Spinal cord (tissue), 10 donors: ENCODE measurements around the gene HAPLN2. TPM values are rescaled to one million over a fixed set of nuclear protein-coding genes. Genes with fewer than 3 reads are reported as not detected.
A peak's percentile ranks its signal among the peaks of the same experiment; 100 is the strongest.

Source experiments
- DNase-seq, 6 donors: peaks; one replicate each; pipeline versions ENCODE4 v3.0.0 to v3.0.0-alpha.2; 2013 to 2015; ENCODE audit warnings: low spot score in 6 of 6, low read depth in 4 of 6
- H3K27ac ChIP-seq: one replicate; pipeline ENCODE4 v1.5.1; 2013; ENCODE audit warnings: low read depth, low read length, control low read depth
- H3K27me3 ChIP-seq: one replicate; pipeline ENCODE4 v1.6.1; 2013; ENCODE audit warnings: low read length; ENCODE audit not compliant: control insufficient read depth, insufficient read depth
- H3K36me3 ChIP-seq: one replicate; pipeline ENCODE4 v1.6.1; 2013; ENCODE audit warnings: low read length; ENCODE audit not compliant: control insufficient read depth, insufficient read depth
- H3K4me1 ChIP-seq: one replicate; pipeline ENCODE4 v1.6.1; 2013; ENCODE audit warnings: low read length; ENCODE audit not compliant: control insufficient read depth, insufficient read depth
- H3K4me3 ChIP-seq: one replicate; pipeline ENCODE4 v1.5.1; 2013; ENCODE audit warnings: low read depth, low read length, control low read depth
- H3K9me3 ChIP-seq: one replicate; pipeline ENCODE4 v1.6.1; 2013; ENCODE audit warnings: low read length; ENCODE audit not compliant: control insufficient read depth, insufficient read depth
- WGBS: methylation state at CpG from one replicate; pipeline ENCODE4 v1.1.5; 2013; ENCODE audit warnings: missing lambda C conversion rate; ENCODE audit not compliant: insufficient coverage; 5-methylcytosine and 5-hydroxymethylcytosine counted together
- polyA plus RNA-seq, 2 donors: library from polyadenylated mRNA; unstranded; fragments of 120-200 nt; gene quantifications; one replicate each; pipeline ENCODE4 v1.2.1, GENCODE V29; 2013; ENCODE audit not compliant: insufficient read length in 2 of 2
- total RNA-seq, 2 donors: library from RNA; depleted of rRNA in 1 of 2; stranded (reverse); fragments of 120-200 nt in 1 of 2; fragments of >200 nt in 1 of 2; gene quantifications; one replicate each; pipeline versions ENCODE4 v1.2.3 to v1.2.4, GENCODE V29; 2013 to 2014
- donor health status: healthy.

HAPLN2 gene
- total and polyA plus RNA-seq, 4 donors, result 7.3 to 38.8 (median 23.6) TPM

- H3K9me3 ChIP-seq, result no peaks in the 10 kb centered on the region
- peaks cover 95% of the 10 kb centered on the region for H3K4me1 ChIP-seq
- H3K27ac ChIP-seq, result peak overlapping the region; percentile 76
- no peak overlapping the region for H3K4me3 ChIP-seq
- H3K27me3 ChIP-seq, result peaks cover 5% of the 10 kb centered on the region
- peaks cover 66% of the 10 kb centered on the region for H3K36me3 ChIP-seq
- 22% methylated on average over 12 of the region's 15 CpGs for WGBS
- DNase-seq, result no peak
Measured at GRCh38 chr1:156657741-156658319, 38.6 kb downstream of the HAPLN2 start.

- Histone ChIP-seq H3K27me3 (peaks cover 5% of the 10 kb centered on the region), H3K36me3 (peaks cover 62% of the 10 kb centered on the region), H3K4me1 (peaks cover 95% of the 10 kb centered on the region), H3K9me3 (no peaks in the 10 kb centered on the region), H3K4me3 (no peak overlapping the region), H3K27ac (no peak overlapping the region)
- WGBS, result 75% methylated on average over 14 of the region's 14 CpGs
- no peak for DNase-seq
Measured at GRCh38 chr1:156658496-156658895, 39.3 kb downstream of the HAPLN2 start.

GRCh38 chr1:156658945-156659574 lies 39.8 kb downstream of the HAPLN2 start:
- Histone ChIP-seq H3K27ac (no peak overlapping the region), H3K27me3 (peaks cover 5% of the 10 kb centered on the region), H3K4me3 (no peak overlapping the region), H3K9me3 (no peaks in the 10 kb centered on the region), H3K4me1 (peaks cover 100% of the 10 kb centered on the region), H3K36me3 (peaks cover 57% of the 10 kb centered on the region)
- WGBS, result 84% methylated on average over 9 of the region's 10 CpGs
- no peak for DNase-seq

- H3K27ac ChIP-seq, result no peak overlapping the region
- H3K4me1 ChIP-seq, result peaks cover 100% of the 10 kb centered on the region
- 35% methylated on average over 6 of the region's 6 CpGs for WGBS
Measured at GRCh38 chr1:156659661-156659987, 40.4 kb downstream of the HAPLN2 start.

GRCh38 chr1:156659988-156660751 lies 41.0 kb downstream of the HAPLN2 start:
- Histone ChIP-seq H3K4me3 (peak overlapping the region; percentile 18), H3K27ac (peak overlapping the region; percentile 79), H3K4me1 (peaks cover 100% of the 10 kb centered on the region), H3K27me3 (peaks cover 5% of the 10 kb centered on the region), H3K36me3 (peaks cover 52% of the 10 kb centered on the region), H3K9me3 (no peaks in the 10 kb centered on the region)
- WGBS, result 9% methylated on average over 33 of the region's 38 CpGs
- DNase-seq, result peak in 5 of 6 donors; percentile 84 to 96 (median 88)

More at GRCh38 chr1:156659661-156659987, 40.4 kb downstream of the HAPLN2 start:
- DNase-seq, result no peak
- peaks cover 52% of the 10 kb centered on the region for H3K36me3 ChIP-seq
- no peak overlapping the region for H3K4me3 ChIP-seq
- H3K27me3 ChIP-seq, result peaks cover 5% of the 10 kb centered on the region
- H3K9me3 ChIP-seq, result no peaks in the 10 kb centered on the region

- H3K27me3 ChIP-seq, result peaks cover 5% of the 10 kb centered on the region
- no peaks in the 10 kb centered on the region for H3K9me3 ChIP-seq
- H3K36me3 ChIP-seq, result peaks cover 52% of the 10 kb centered on the region
- H3K4me3 ChIP-seq, result no peak overlapping the region
- H3K4me1 ChIP-seq, result peaks cover 100% of the 10 kb centered on the region
- WGBS, result 100% methylated on average over 1 of the region's 2 CpGs
- peak overlapping the region; percentile 79 for H3K27ac ChIP-seq
- no peak for DNase-seq
Measured at GRCh38 chr1:156660752-156661112, 41.5 kb downstream of the HAPLN2 start.

- peak in 1 of 6 donors; percentile 62 for DNase-seq
- H3K9me3 ChIP-seq, result no peaks in the 10 kb centered on the region
- H3K27ac ChIP-seq, result peak overlapping the region; percentile 79
- peaks cover 47% of the 10 kb centered on the region for H3K36me3 ChIP-seq
- no peaks in the 10 kb centered on the region for H3K27me3 ChIP-seq
- no peak overlapping the region for H3K4me3 ChIP-seq
- H3K4me1 ChIP-seq, result peaks cover 97% of the 10 kb centered on the region
- WGBS, result 57% methylated on average over 12 of the region's 12 CpGs
Measured at GRCh38 chr1:156662005-156662799, 43.0 kb downstream of the HAPLN2 start.

- H3K4me3 ChIP-seq, result no peak overlapping the region
- DNase-seq, result no peak
- peak overlapping the region; percentile 79 for H3K27ac ChIP-seq
- peaks cover 97% of the 10 kb centered on the region for H3K4me1 ChIP-seq
- H3K27me3 ChIP-seq, result no peaks in the 10 kb centered on the region
- WGBS, result 85% methylated on average over 5 of the region's 5 CpGs
- peaks cover 42% of the 10 kb centered on the region for H3K36me3 ChIP-seq
- no peaks in the 10 kb centered on the region for H3K9me3 ChIP-seq
Measured at GRCh38 chr1:156662800-156663055, 43.5 kb downstream of the HAPLN2 start.

GRCh38 chr1:156663178-156663577 lies 44.0 kb downstream of the HAPLN2 start:
- Histone ChIP-seq H3K27me3 (no peaks in the 10 kb centered on the region), H3K36me3 (peaks cover 37% of the 10 kb centered on the region), H3K4me3 (no peak overlapping the region), H3K4me1 (peaks cover 98% of the 10 kb centered on the region), H3K27ac (peak overlapping the region; percentile 79), H3K9me3 (no peaks in the 10 kb centered on the region)
- DNase-seq, result no peak
- WGBS, result 25% methylated on average over 5 of the region's 5 CpGs
